ENCODE results near the gene EPSTI1.

EPSTI1 gene

GRCh38 chr13:43006893-43007631 lies 15.0 kb upstream of the EPSTI1 start:
- no peak overlapping the region for H3K4me3 ChIP-seq (ENCODE audit: control insufficient read depth, low read depth, low read length)
- no peak for TF ChIP-seq CTCF (conservative IDR thresholded peaks at IDR 0.05; ENCODE audit: control insufficient read depth, insufficient read depth, low read depth, low read length)
- DNase-seq (ENCODE audit: low read depth), result peak; percentile 72

GRCh38 chr13:43005460-43006236 lies 13.6 kb upstream of the EPSTI1 start:
- peak; percentile 28 for DNase-seq (ENCODE audit: low read depth)
- no peak for TF ChIP-seq CTCF (conservative IDR thresholded peaks at IDR 0.05; ENCODE audit: control insufficient read depth, insufficient read depth, low read depth, low read length)
- no peak overlapping the region for H3K4me3 ChIP-seq (ENCODE audit: control insufficient read depth, low read depth, low read length)

GRCh38 chr13:43003729-43004128 lies 11.7 kb upstream of the EPSTI1 start:
- H3K4me3 ChIP-seq (ENCODE audit: control insufficient read depth, low read depth, low read length), result no peak overlapping the region
- DNase-seq (ENCODE audit: low read depth), result no peak
- no peak for TF ChIP-seq CTCF (conservative IDR thresholded peaks at IDR 0.05; ENCODE audit: control insufficient read depth, insufficient read depth, low read depth, low read length)

GRCh38 chr13:43003010-43003409 lies 11.0 kb upstream of the EPSTI1 start:
- TF ChIP-seq CTCF (conservative IDR thresholded peaks at IDR 0.05; ENCODE audit: control insufficient read depth, insufficient read depth, low read depth, low read length), result no peak
- peak; percentile 23 for DNase-seq (ENCODE audit: low read depth)
- no peak overlapping the region for H3K4me3 ChIP-seq (ENCODE audit: control insufficient read depth, low read depth, low read length)

- TF ChIP-seq CTCF (conservative IDR thresholded peaks at IDR 0.05; ENCODE audit: control insufficient read depth, insufficient read depth, low read depth, low read length), result no peak
- no peak overlapping the region for H3K4me3 ChIP-seq (ENCODE audit: control insufficient read depth, low read depth, low read length)
- no peak for DNase-seq (ENCODE audit: low read depth)
These were observed 10.0 kb upstream of the EPSTI1 start for GRCh38 chr13:43002021-43002420.

- H3K4me3 ChIP-seq (ENCODE audit: control insufficient read depth, low read depth, low read length), result no peak overlapping the region
- TF ChIP-seq CTCF (conservative IDR thresholded peaks at IDR 0.05; ENCODE audit: control insufficient read depth, insufficient read depth, low read depth, low read length), result no peak
- DNase-seq (ENCODE audit: low read depth), result no peak
These were observed 8.6 kb upstream of the EPSTI1 start for GRCh38 chr13:43000676-43001075.

Measured in fibroblast of mammary gland (primary cell).